ENCODE data around the gene FMNL2.

GRCh38 chr2:152411154-152411553, 76.2 kb downstream of the FMNL2 start:
- TF ChIP-seq FOXA1 (IDR thresholded peaks at IDR 0.05) (no peak), FOXK2 (IDR thresholded peaks at IDR 0.05) (no peak), ARNT (IDR thresholded peaks at IDR 0.05) (no peak), SP1 (IDR thresholded peaks at IDR 0.05) (no peak), BHLHE40 (IDR thresholded peaks at IDR 0.05; ENCODE audit: borderline replicate concordance) (no peak), CTBP1 (IDR thresholded peaks at IDR 0.05; ENCODE audit: borderline replicate concordance) (no peak), L3MBTL2 (conservative IDR thresholded peaks at IDR 0.05) (no peak)

Measured in HEK293T (cell line).